K562 (cell line): ENCODE results near the gene ADRA1B. TPM values are rescaled to one million over a fixed set of nuclear protein-coding genes. Genes with fewer than 3 reads are reported as not detected.

ENCODE experiments used
- ATAC-seq: fragments of 200-7000 bp; cut with Tn5 transposase; 3 replicates; pipeline ENCODE4 v1.9.1; 2020; ENCODE audit warnings: moderate library complexity
- BruUV-seq: library from RNA; stranded (reverse); fragments of 400-500 nt; replicated peaks from 2 replicates; lab custom pipeline; 2021; lab: Mats Ljungman, UMichigan
- CTCF ChIA-PET: fragments of 300-600 bp; formaldehyde crosslinking; extraction: SDS; loops from one replicate; lab custom pipeline; 2021; ENCODE audit warnings: low intra/inter-chr PET ratio; lab: Yijun Ruan, JAX
- POLR2A ChIA-PET: fragments of 300-600, 350-650 bp; sonication (Branson Sonifier 250); formaldehyde crosslinking; extraction: SDS; loops from one replicate; lab custom pipeline; 2021; ENCODE audit warnings: antibody characterized with exemption, inconsistent platforms; lab: Yijun Ruan, JAX
- DNase-seq, 4 experiments: peaks; one replicate each; pipeline versions ENCODE4 v3.0.0 to v3.0.0-alpha.2; 2011 to 2018; ENCODE audit warnings: low spot score in 3 of 4, mixed read lengths in 3 of 4; ENCODE audit errors: extremely low read depth in 1 of 4
- FAIRE-seq: peaks from 2 replicates; lab custom pipeline; 2011; peaks lifted over from hg19 to GRCh38; lab: Jason Lieb, UNC
- H2AFZ ChIP-seq: 2 replicates; pipeline ENCODE4 v1.6.0; 2011; ENCODE audit warnings: low read depth, low read length, control low read depth, inconsistent platforms
- H3K27ac ChIP-seq: fragments of 200-600 bp; 3 replicates; pipeline ENCODE4 v1.8.0; 2011; ENCODE audit warnings: low read depth, mild to moderate bottlenecking, control low read depth, inconsistent platforms, low read length, moderate library complexity, mixed read lengths; ENCODE audit errors: extremely low read depth
- H3K27me3 ChIP-seq, 2 experiments: fragments of 300-600 bp in 1 of 2; 2 replicates in 1 of 2; 3 replicates in 1 of 2; pipeline versions ENCODE4 v1.6.0 to v1.8.0; 2011; ENCODE audit warnings: inconsistent platforms in 2 of 2, low read length in 2 of 2, mild to moderate bottlenecking in 1 of 2, mixed read lengths in 1 of 2, moderate library complexity in 1 of 2; ENCODE audit not compliant: control insufficient read depth in 2 of 2, insufficient read depth in 2 of 2
- H3K36me3 ChIP-seq: fragments of 300-600 bp; 3 replicates; pipeline ENCODE4 v1.8.0; 2011; ENCODE audit warnings: mild to moderate bottlenecking, low read length, inconsistent platforms; ENCODE audit not compliant: control insufficient read depth, insufficient read depth
- H3K4me1 ChIP-seq, 2 experiments: fragments of 200-600 bp in 1 of 2; replicated peaks in 1 of 2; 2 replicates in 1 of 2; 3 replicates in 1 of 2; pipeline versions ENCODE4 v1.5.1 to v1.8.0; 2011; ENCODE audit warnings: inconsistent platforms in 2 of 2, low read length in 2 of 2, mild to moderate bottlenecking in 1 of 2, mixed read lengths in 1 of 2, moderate library complexity in 1 of 2; ENCODE audit not compliant: control insufficient read depth in 2 of 2, insufficient read depth in 2 of 2
- H3K4me2 ChIP-seq: 2 replicates; pipeline ENCODE4 v1.6.1; 2011; ENCODE audit warnings: low read length, control low read depth, inconsistent platforms, mixed read lengths; ENCODE audit not compliant: insufficient read depth
- H3K4me3 ChIP-seq: fragments of 200-600 bp; sonication (generic), shearing (Covaris generic); 2 replicates; pipeline ENCODE4 v1.5.1; 2016; ENCODE audit warnings: control low read depth, inconsistent platforms
- H3K79me2 ChIP-seq: fragments of 200-600 bp; 3 replicates; pipeline ENCODE4 v1.8.0; 2011; ENCODE audit warnings: low read length, inconsistent platforms; ENCODE audit not compliant: control insufficient read depth, insufficient read depth
- H3K9ac ChIP-seq, 2 experiments: 2 replicates each; pipeline versions ENCODE4 v1.6.0 to v1.6.1; 2011; ENCODE audit warnings: low read depth in 2 of 2, low read length in 2 of 2, control low read depth in 1 of 2, inconsistent platforms in 1 of 2, mild to moderate bottlenecking in 1 of 2, mixed read lengths in 1 of 2; ENCODE audit not compliant: insufficient read depth in 1 of 2
- H3K9me1 ChIP-seq: one replicate; pipeline ENCODE4 v1.6.0; 2011; ENCODE audit warnings: inconsistent platforms, mild to moderate bottlenecking, low read length, moderate library complexity; ENCODE audit not compliant: control insufficient read depth, insufficient read depth
- H3K9me3 ChIP-seq: replicated peaks from 2 replicates; pipeline ENCODE4 v1.5.1; 2011; ENCODE audit warnings: low read depth, low read length, inconsistent platforms; ENCODE audit not compliant: control insufficient read depth, insufficient read depth
- H4K20me1 ChIP-seq: replicated peaks from 2 replicates; pipeline ENCODE4 v1.6.1; 2011; ENCODE audit warnings: low read length, inconsistent platforms, mixed read lengths; ENCODE audit not compliant: control insufficient read depth, insufficient read depth
- ATF3 ChIP-seq, 2 experiments: fragments of 450-650 bp in 1 of 2; sonication (generic) in 1 of 2; formaldehyde crosslinking in 1 of 2; IDR thresholded peaks in 1 of 2; conservative IDR thresholded peaks in 1 of 2; 2 replicates each; pipeline versions ENCODE4 v1.6.1 to v1.8.1; 2016 to 2023; ENCODE audit warnings: mild to moderate bottlenecking in 2 of 2, moderate library complexity in 2 of 2, inconsistent platforms in 1 of 2, missing genetic modification reagents in 1 of 2
- ATF7 ChIP-seq: fragments of 450-650 bp; IDR thresholded peaks from 2 replicates; pipeline ENCODE4 v1.7.1; 2014; ENCODE audit warnings: mild to moderate bottlenecking, moderate library complexity
- CREB1 ChIP-seq, 2 experiments: sonication (generic) in 1 of 2; formaldehyde crosslinking in 1 of 2; IDR thresholded peaks; 2 replicates each; pipeline versions ENCODE4 v1.6.1 to v1.8.0; 2012 to 2022; ENCODE audit warnings: inconsistent platforms in 1 of 2, mild to moderate bottlenecking in 1 of 2, missing genetic modification reagents in 1 of 2, moderate library complexity in 1 of 2
- CREM ChIP-seq: IDR thresholded peaks from 2 replicates; pipeline ENCODE4 v1.6.1; 2014; ENCODE audit warnings: antibody characterized with exemption, low read depth
- DMBX1 ChIP-seq: fragments of 250-450 bp; sonication (Bioruptor Pico); IDR thresholded peaks from 2 replicates; pipeline ENCODE4 v1.8.0; 2022; ENCODE audit warnings: inconsistent platforms, mild to moderate bottlenecking, moderate library complexity, borderline replicate concordance
- EGR1 ChIP-seq: fragments of 450-650 bp; conservative IDR thresholded peaks from 2 replicates; pipeline ENCODE4 v1.6.1; 2017; ENCODE audit warnings: mild to moderate bottlenecking
- EP400 ChIP-seq: fragments of 450-650 bp; IDR thresholded peaks from 2 replicates; pipeline ENCODE4 v1.6.1; 2017; ENCODE audit warnings: antibody characterized with exemption, mild to moderate bottlenecking, moderate library complexity
- JUNB ChIP-seq: fragments of 450-650 bp; formaldehyde crosslinking; conservative IDR thresholded peaks from 2 replicates; pipeline ENCODE4 v1.4.0; 2020; ENCODE audit warnings: mild to moderate bottlenecking
- MECOM ChIP-seq: fragments of 250-450 bp; sonication (Bioruptor Pico); IDR thresholded peaks from 2 replicates; pipeline ENCODE4 v1.8.0; 2022; ENCODE audit warnings: inconsistent platforms
- NKRF ChIP-seq: fragments of 450-650 bp; IDR thresholded peaks from 2 replicates; pipeline ENCODE4 v1.6.1; 2016; ENCODE audit warnings: borderline replicate concordance
- PHTF2 ChIP-seq: fragments of 250-450 bp; sonication (Bioruptor Pico); IDR thresholded peaks from 2 replicates; pipeline ENCODE4 v1.5.0; 2021; ENCODE audit warnings: mild to moderate bottlenecking
- ZBTB12 ChIP-seq: fragments of 250-450 bp; sonication (Bioruptor Pico); IDR thresholded peaks from 2 replicates; pipeline ENCODE4 v1.4.0; 2020
- ZC3H4 ChIP-seq: sonication (generic); formaldehyde crosslinking; IDR thresholded peaks from 2 replicates; pipeline ENCODE4 v1.9.0; 2021; ENCODE audit warnings: missing genetic modification reagents, borderline replicate concordance
- ZNF444 ChIP-seq: fragments of 250-450 bp; sonication (Bioruptor Pico); IDR thresholded peaks from 2 replicates; pipeline ENCODE4 v1.4.0; 2020; ENCODE audit warnings: mild to moderate bottlenecking, moderate library complexity
- ZNF584 ChIP-seq: fragments of 200-800 bp; sonication (Bioruptor generic); IDR thresholded peaks from 2 replicates; pipeline ENCODE4 v1.6.1; 2016; ENCODE audit warnings: low read depth, mild to moderate bottlenecking, missing genetic modification characterization, missing compliant biosample characterization
- WGBS: fragments of 100-300 bp; shearing (Covaris generic); methylation state at CpG from one replicate; pipeline ENCODE4 v1.1.6; 2016; ENCODE audit warnings: low coverage, mixed read lengths; ENCODE audit not compliant: insufficient coverage; ENCODE audit errors: missing lambda C conversion rate; 5-methylcytosine and 5-hydroxymethylcytosine counted together
- in situ Hi-C: fragments of 300-500 bp; cut with MboI; formaldehyde crosslinking; loops from 4 replicates; pipeline ENCODE4 v1.15.0; 2018; ENCODE audit warnings: inconsistent platforms, mixed read lengths
- intact Hi-C: fragments of 100-400 bp; cut with micrococcal nuclease; formaldehyde crosslinking; loops from 2 replicates; pipeline ENCODE4 v1.14.2; 2022
- polyA plus RNA-seq, 8 experiments: library from polyadenylated mRNA; depleted of rRNA in 4 of 8; stranded (reverse) in 5 of 8; unstranded in 3 of 8; fragments of >200 nt; fragmentation: Nextera tagmentation in 2 of 8; fragmentation: Illumina TruSeq in 1 of 8; extraction: Ambion mirVana in 2 of 8; extraction: Trizol in 1 of 8; gene quantifications; 2 replicates each; pipeline versions ENCODE4 v1.2.1 to v1.2.3, GENCODE V29; 2011 to 2014; ENCODE audit warnings: inconsistent platforms in 1 of 8, missing spikeins in 1 of 8
- total RNA-seq, 7 experiments: library from RNA; depleted of rRNA in 6 of 7; stranded (reverse); fragments of >200 nt in 6 of 7; fragmentation: Illumina TruSeq in 2 of 7; extraction: Trizol in 2 of 7; gene quantifications; 2 replicates each; pipeline versions ENCODE4 v1.2.1 to v1.2.3, GENCODE V29; 2011 to 2021; ENCODE audit warnings: low replicate concordance in 1 of 7

The ADRA1B gene
- total and polyA plus RNA-seq, 9 of the 15 experiments (the other 6 are each of a cell fraction or from before 2014, with no cell fraction given) = not detected

GRCh38 chr5:159936686-159937329 is 20.5 kb downstream of the ADRA1B start (continued):
- no peak for TF ChIP-seq DMBX1 (CRISPR knock-in tag)
- no peak for TF ChIP-seq ZC3H4 (CRISPR knock-in tag)
- TF ChIP-seq PHTF2 (CRISPR knock-in tag) = no peak
- no peak for TF ChIP-seq NKRF

GRCh38 chr5:159937580-159937979 is 21.3 kb downstream of the ADRA1B start:
- no peak overlapping the region for H3K4me3 ChIP-seq
- H4K20me1 ChIP-seq = no peaks in the 10 kb centered on the region
- peaks cover 3 to 22% of the 10 kb centered on the region in 2 experiments; a peak in 2 of 5 replicates for H3K27me3 ChIP-seq
- no peaks in the 10 kb centered on the region for H3K9me1 ChIP-seq
- no peaks in the 10 kb centered on the region for H3K79me2 ChIP-seq
- 0 out of 2 replicates have a peak overlapping the region, but pooled peaks have one; percentile 44 for H2AFZ ChIP-seq
- H3K4me1 ChIP-seq = no peaks in the 10 kb centered on the region; a peak in 1 of 5 replicates
- WGBS = 21% methylated on average over 10 of the region's 10 CpGs
- CTCF ChIA-PET = no interaction called here
- H3K27ac ChIP-seq = no peak overlapping the region
- no peaks in the 10 kb centered on the region for H3K9me3 ChIP-seq
- no peaks in the 10 kb centered on the region for H3K36me3 ChIP-seq
- H3K4me2 ChIP-seq = no peak overlapping the region
- no peak overlapping the region for H3K9ac ChIP-seq
- POLR2A ChIA-PET = interaction anchor here (1.2 kb wide), 1 partner anchor 18 kb away, joined by 3 read pairs; no protein-coding TSS in a partner anchor
- no peak; the same call in 2 of the 3 replicates for ATAC-seq
- intact Hi-C loops = no loop called here
- peak in 1 of 4 experiments; percentile 8 for DNase-seq
- BruUV-seq = no TSS peak
- FAIRE-seq = no peak
- in situ Hi-C loops = no loop called here
- TF ChIP-seq ZNF444 (no peak), ZNF584 (no peak), EGR1 (0 out of 2 replicates have a peak, but pooled peaks have one; percentile 14), EP400 (no peak), CREB1 (IDR thresholded peaks at IDR 0.05) (peak; percentile 48; the same call in 1 of the 2 replicates), CREB1 (CRISPR knock-in tag; IDR thresholded peaks at IDR 0.05) (peak; percentile 47; the same call in 1 of the 2 replicates), ATF7 (peak; percentile 84), CREM (peak; percentile 80), JUNB (CRISPR knock-in tag) (peak; percentile 29; the same call in 1 of the 2 replicates), ZBTB12 (CRISPR knock-in tag) (0 out of 2 replicates have a peak, but pooled peaks have one; percentile 22), MECOM (CRISPR knock-in tag) (no peak), ATF3 (IDR thresholded peaks at IDR 0.05) (peak; percentile 83), ATF3 (CRISPR knock-in tag; conservative IDR thresholded peaks at IDR 0.05) (no peak)
